ENCODE data around the gene ALX3. TPM values are rescaled to one million over a fixed set of nuclear protein-coding genes. Genes with fewer than 3 reads are reported as not detected.

ALX3 gene
- total and polyA plus RNA-seq, 10 of the 15 experiments (the other 5 are each of a cell fraction or from before 2014, with no cell fraction given) = not detected

DNA sequence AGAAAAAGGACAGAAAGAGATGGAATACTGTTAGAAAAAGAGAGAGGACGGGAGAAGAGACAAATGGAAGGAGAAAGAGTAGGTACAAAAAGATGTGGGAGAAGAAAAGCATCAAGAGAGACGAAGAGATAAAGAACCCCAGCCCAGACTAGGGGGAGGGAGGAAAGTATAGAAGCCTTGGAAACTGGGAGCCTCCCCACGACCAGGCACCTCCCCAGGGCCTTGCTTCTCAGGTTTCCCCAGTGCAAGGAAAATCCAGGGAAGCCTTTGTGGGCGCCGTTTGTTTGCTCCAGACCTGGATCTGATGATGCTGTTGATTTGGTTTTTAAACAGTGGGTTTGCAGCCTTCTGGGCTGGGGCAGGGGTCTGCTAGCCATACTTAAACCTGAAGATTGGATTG is 15.2 kb upstream of the ALX3 start:
- Histone ChIP-seq H3K9me3 (replicated peaks; ENCODE audit: control insufficient read depth, insufficient read depth, low read length) (no peaks in the 10 kb centered on the region), H2AFZ (ENCODE audit: control insufficient read depth, low read depth, low read length) (no peak overlapping the region), H3K27me3 (replicated peaks in 1 of 2; ENCODE audit: control insufficient read depth in 2 of 2, insufficient read depth in 2 of 2, low read length in 1 of 2) (peaks cover 0 to 8% of the 10 kb centered on the region in 2 experiments; a peak in 2 of 4 replicates), H3K79me2 (ENCODE audit: control insufficient read depth, insufficient read depth, low read length) (no peaks in the 10 kb centered on the region), H3K4me2 (ENCODE audit: control insufficient read depth, insufficient read depth) (no peak overlapping the region), H3K4me1 (ENCODE audit: control insufficient read depth, insufficient read depth, low read length) (peaks cover 5% of the 10 kb centered on the region; the same call in 1 of the 2 replicates), H3K4me3 (no peak overlapping the region), H3K27ac (ENCODE audit: control insufficient read depth, insufficient read depth) (no peak overlapping the region), H3K36me3 (ENCODE audit: control insufficient read depth in 2 of 2, insufficient read depth in 2 of 2, low read length in 1 of 2) (no peaks in the 10 kb centered on the region), H4K20me1 (ENCODE audit: control insufficient read depth, insufficient read depth) (no peaks in the 10 kb centered on the region), H3K9ac (ENCODE audit: control insufficient read depth, insufficient read depth, low read length) (no peak overlapping the region)
- CTCF ChIA-PET = interaction anchor here (1.1 kb wide), 1 partner anchor 20 kb away, joined by 4 read pairs; no protein-coding TSS in a partner anchor
- 57% methylated on average over 5 of the region's 5 CpGs for WGBS (ENCODE audit: insufficient coverage, insufficient replicate concordance, low lambda C conversion rate, missing lambda C conversion rate)
- no peak for DNase-seq (ENCODE audit: low read depth, low spot score)
- no peak for FAIRE-seq
- BruUV-seq (replicated peaks) = no TSS peak
- in situ Hi-C loops (cut with MboI) = no loop called here
- POLR2A ChIA-PET = no interaction called here
- no peak for TF ChIP-seq ASH2L (IDR thresholded peaks at IDR 0.05; ENCODE audit: borderline replicate concordance, low read depth)
- no peak for TF ChIP-seq PRDM15 (CRISPR knock-in tag; IDR thresholded peaks at IDR 0.05)
- TF ChIP-seq MTA3 (IDR thresholded peaks at IDR 0.05; ENCODE audit: borderline replicate concordance, low read length) = no peak
- TF ChIP-seq CBX3 (IDR thresholded peaks at IDR 0.05; ENCODE audit: borderline replicate concordance, low read depth) = no peak
- no peak for TF ChIP-seq CREM (IDR thresholded peaks at IDR 0.05; ENCODE audit: low read depth)
- intact Hi-C loops (cut with micrococcal nuclease; ENCODE audit: unreplicated experiment) = loop anchor here (10.0 kb wide), 1 partner anchor 379 kb away; no protein-coding TSS in a partner anchor
- ATAC-seq = no peak
- RAD21 ChIA-PET (ENCODE audit: unreplicated experiment) = no interaction called here
- SMC1A ChIA-PET (ENCODE audit: uncharacterized antibody, unreplicated experiment) = no interaction called here

All from GM12878 (cell line).